COR-L47 (cell line): ENCODE results near the gene PDIK1L.
A peak's percentile ranks its signal among the peaks of the same experiment; 100 is the strongest.

ENCODE experiments used
- DNase-seq: peaks from one replicate; lab custom pipeline; 2025; lab: John Stamatoyannopoulos, UW

Gene PDIK1L

GRCh38 chr1:26155370-26156284 lies 44.0 kb downstream of the PDIK1L start:
- DNase-seq: no peak

GRCh38 chr1:26156285-26157038 lies 44.8 kb downstream of the PDIK1L start:
- DNase-seq: peak; percentile 58

GRCh38 chr1:26158271-26158907 lies 46.8 kb downstream of the PDIK1L start:
- no peak for DNase-seq

GRCh38 chr1:26158908-26159742 lies 47.5 kb downstream of the PDIK1L start, which contains the start of gene FAM110D:
TSS of gene FAM110D (plus strand) at chr1:26159079. CDS start at chr1:26161292, 2,213 bp downstream.
- DNase-seq: no peak

GRCh38 chr1:26159743-26160039 lies 48.1 kb downstream of the PDIK1L start:
- DNase-seq: no peak

GRCh38 chr1:26160527-26161414 lies 49.1 kb downstream of the PDIK1L start:
- no peak for DNase-seq

- peak; percentile 79 for DNase-seq
These were observed 50.0 kb downstream of the PDIK1L start for GRCh38 chr1:26161415-26162219.

GRCh38 chr1:26162220-26162709 lies 50.6 kb downstream of the PDIK1L start:
- no peak for DNase-seq

- no peak for DNase-seq
These were observed 52.0 kb downstream of the PDIK1L start for GRCh38 chr1:26163684-26164035.

GRCh38 chr1:26164036-26164860 lies 52.6 kb downstream of the PDIK1L start:
- DNase-seq: no peak

GRCh38 chr1:26164861-26165842 lies 53.5 kb downstream of the PDIK1L start:
- no peak for DNase-seq

GRCh38 chr1:26166719-26167281 lies 55.2 kb downstream of the PDIK1L start:
- no peak for DNase-seq

- peak; percentile 67 for DNase-seq
These were observed 57.0 kb downstream of the PDIK1L start, which contains the start of gene C1orf232 for GRCh38 chr1:26168410-26169197. TSS of gene C1orf232 (minus strand) at chr1:26168963. CDS start at chr1:26168499, 464 bp downstream.

- DNase-seq: no peak
These were observed 57.6 kb downstream of the PDIK1L start for GRCh38 chr1:26169198-26169554.

- peak; percentile 80 for DNase-seq
These were observed 58.2 kb downstream of the PDIK1L start, which contains the start of gene ZNF593 for GRCh38 chr1:26169669-26170471. TSS of gene ZNF593 (plus strand) at chr1:26169908. CDS start at chr1:26169984, 76 bp downstream.

- no peak for DNase-seq
These were observed 58.8 kb downstream of the PDIK1L start for GRCh38 chr1:26170472-26170821.
